Calu3 (cell line): ENCODE results near the gene C16orf86. TPM values are rescaled to one million over a fixed set of nuclear protein-coding genes. Genes with fewer than 3 reads are reported as not detected.

Experiments
- BruUV-seq: library from RNA; stranded (reverse); fragments of 400-500 nt; replicated peaks from 2 replicates; lab custom pipeline; 2021; lab: Mats Ljungman, UMichigan
- CTCF ChIA-PET: fragments of 300-600 bp; sonication (Branson Sonifier 250); formaldehyde crosslinking; loops from one replicate; lab custom pipeline; 2022; ENCODE audit warnings: antibody characterized with exemption; lab: Charles Lee
- DNase-seq: peaks from one replicate; pipeline ENCODE4 v3.0.0; 2022
- H3K27ac Mint-ChIP-seq: one replicate; pipeline ENCODE4 v1.8.0; 2022; ENCODE audit warnings: mixed read lengths; ENCODE audit not compliant: unreplicated experiment
- H3K27me3 Mint-ChIP-seq: one replicate; pipeline ENCODE4 v1.8.0; 2022; ENCODE audit warnings: mixed read lengths; ENCODE audit not compliant: unreplicated experiment
- H3K36me3 Mint-ChIP-seq: one replicate; pipeline ENCODE4 v1.8.0; 2022; ENCODE audit warnings: mild to moderate bottlenecking, moderate library complexity, mixed read lengths; ENCODE audit not compliant: insufficient read depth, unreplicated experiment
- H3K4me1 Mint-ChIP-seq: one replicate; pipeline ENCODE4 v1.8.0; 2022; ENCODE audit warnings: mild to moderate bottlenecking, low read depth, mixed read lengths; ENCODE audit not compliant: unreplicated experiment
- H3K4me3 Mint-ChIP-seq: one replicate; pipeline ENCODE4 v1.8.0; 2022; ENCODE audit warnings: mild to moderate bottlenecking, low read depth, moderate library complexity, mixed read lengths; ENCODE audit not compliant: unreplicated experiment
- H3K9me3 Mint-ChIP-seq: one replicate; pipeline ENCODE4 v1.8.0; 2022; ENCODE audit warnings: low read depth, mixed read lengths; ENCODE audit not compliant: unreplicated experiment
- CTCF ChIP-seq: fragments of 200-600 bp; IDR thresholded peaks from one replicate; pipeline ENCODE4 v1.8.0; 2022; ENCODE audit warnings: antibody characterized with exemption; ENCODE audit not compliant: unreplicated experiment
- intact Hi-C: fragments of 100-400 bp; cut with micrococcal nuclease; formaldehyde crosslinking; loops from one replicate; pipeline ENCODE4 v1.10.0; 2022; ENCODE audit not compliant: unreplicated experiment
- total RNA-seq: library from RNA; stranded (reverse); gene quantifications from 2 replicates; pipeline ENCODE4 v1.2.3, GENCODE V29; 2022

C16orf86 gene
- total RNA-seq, 1 experiment from 2014 or later = 0.68 TPM

- CTCF ChIA-PET = no interaction called here
- intact Hi-C loops = no loop called here
Observed at GRCh38 chr16:67713647-67714273, 47.1 kb downstream of the C16orf86 start.

GRCh38 chr16:67714522-67714921 is 47.9 kb downstream of the C16orf86 start:
- Mint-ChIP-seq H3K27me3 (no peaks in the 10 kb centered on the region), H3K4me1 (peaks cover 17% of the 10 kb centered on the region), H3K27ac (no peak overlapping the region), H3K9me3 (no peaks in the 10 kb centered on the region), H3K36me3 (peaks cover 13% of the 10 kb centered on the region), H3K4me3 (no peak overlapping the region)
- intact Hi-C loops = no loop called here
- CTCF ChIA-PET = interaction anchor here (1.0 kb wide), 1 partner anchor 10 kb away, joined by 8 read pairs; no protein-coding TSS in a partner anchor
- no peak for DNase-seq
- TF ChIP-seq CTCF = no peak
- no TSS peak for BruUV-seq

More at GRCh38 chr16:67713647-67714273, 47.1 kb downstream of the C16orf86 start:
- no peak overlapping the region for H3K27ac Mint-ChIP-seq
- DNase-seq = no peak
- H3K36me3 Mint-ChIP-seq = peaks cover 6% of the 10 kb centered on the region
- no peak overlapping the region for H3K4me3 Mint-ChIP-seq
- no TSS peak for BruUV-seq
- no peaks in the 10 kb centered on the region for H3K27me3 Mint-ChIP-seq
- TF ChIP-seq CTCF = no peak
- H3K9me3 Mint-ChIP-seq = no peaks in the 10 kb centered on the region
- peaks cover 12% of the 10 kb centered on the region for H3K4me1 Mint-ChIP-seq

GRCh38 chr16:67716097-67716496 is 49.5 kb downstream of the C16orf86 start:
- intact Hi-C loops = no loop called here
- Mint-ChIP-seq H3K27ac (no peak overlapping the region), H3K36me3 (peaks cover 21% of the 10 kb centered on the region), H3K4me1 (peaks cover 24% of the 10 kb centered on the region), H3K27me3 (no peaks in the 10 kb centered on the region), H3K4me3 (no peak overlapping the region), H3K9me3 (no peaks in the 10 kb centered on the region)
- CTCF ChIA-PET = interaction anchor here (0.6 kb wide), 1 partner anchor 47 kb away, joined by 3 read pairs; no protein-coding TSS in a partner anchor
- no peak for DNase-seq
- TF ChIP-seq CTCF = no peak
- BruUV-seq = no TSS peak

Other genes with a start within 250 kb of the C16orf86 start
- gene HSD11B2, start 235.7 kb upstream of the C16orf86 start, total RNA-seq = 10.2 and 10.8 TPM in 2 replicates
- 85.3 and 91.0 TPM in 2 replicates for gene ATP6V0D1, start 185.7 kb upstream of the C16orf86 start, total RNA-seq
- gene AGRP, start 183.3 kb upstream of the C16orf86 start, total RNA-seq = not detected in 2 replicates
- 59.0 and 71.6 TPM in 2 replicates for gene RIPOR1, start 138.0 kb upstream of the C16orf86 start, total RNA-seq
- 50.9 and 52.1 TPM in 2 replicates for gene CTCF, start 104.3 kb upstream of the C16orf86 start, total RNA-seq
- gene CARMIL2, start 21.7 kb upstream of the C16orf86 start, total RNA-seq = 4.4 and 4.9 TPM in 2 replicates
- 44.0 and 49.9 TPM in 2 replicates for gene ACD, start 6.6 kb upstream of the C16orf86 start, total RNA-seq
- 9.5 and 12.3 TPM in 2 replicates for gene PARD6A, start 5.9 kb upstream of the C16orf86 start, total RNA-seq
- gene ENKD1, start 64 bp upstream of the C16orf86 start, total RNA-seq = 22.6 and 23.0 TPM in 2 replicates
- gene GFOD2, start 52.5 kb downstream of the C16orf86 start, total RNA-seq = 23.9 and 25.6 TPM in 2 replicates
- gene RANBP10, start 139.7 kb downstream of the C16orf86 start, total RNA-seq = 25.5 and 28.2 TPM in 2 replicates
- 1.0 and 1.3 TPM in 2 replicates for gene TSNAXIP1, start 140.1 kb downstream of the C16orf86 start, total RNA-seq
- 38.3 and 39.1 TPM in 2 replicates for gene THAP11, start 175.5 kb downstream of the C16orf86 start, total RNA-seq
- 210 and 224 TPM in 2 replicates for gene NUTF2, start 180.1 kb downstream of the C16orf86 start, total RNA-seq
- gene CENPT, start 180.9 kb downstream of the C16orf86 start, total RNA-seq = 46.8 and 54.3 TPM in 2 replicates
- gene EDC4, start 206.2 kb downstream of the C16orf86 start, total RNA-seq = 85.8 and 88.1 TPM in 2 replicates
- not detected in 2 replicates for gene NRN1L, start 218.1 kb downstream of the C16orf86 start, total RNA-seq
- 41.7 and 49.4 TPM in 2 replicates for gene PSKH1, start 226.4 kb downstream of the C16orf86 start, total RNA-seq